HepG2 (cell line): Measurements from ENCODE around the gene TIMP3. TPM values are rescaled to one million over a fixed set of nuclear protein-coding genes. Genes with fewer than 3 reads are reported as not detected.
A peak's percentile ranks its signal among the peaks of the same experiment; 100 is the strongest.

Experiments
- ATAC-seq: fragments of 200-7000 bp; cut with Tn5 transposase; 3 replicates; pipeline ENCODE4 v1.9.1; 2020; ENCODE audit warnings: mild to moderate bottlenecking, moderate library complexity
- BruUV-seq: library from RNA; stranded (reverse); fragments of 400-500 nt; replicated peaks from 2 replicates; lab custom pipeline; 2021; lab: Mats Ljungman, UMichigan
- CTCF ChIA-PET: fragments of 300-600 bp; formaldehyde crosslinking; extraction: SDS; loops from one replicate; lab custom pipeline; 2021; ENCODE audit warnings: low total read pairs, inconsistent platforms, low intra/inter-chr PET ratio; lab: Yijun Ruan, JAX
- POLR2A ChIA-PET: fragments of 350-600 bp; sonication (Branson Sonifier 250); formaldehyde crosslinking; loops from one replicate; lab custom pipeline; 2020; ENCODE audit warnings: antibody characterized with exemption, inconsistent platforms; lab: Yijun Ruan, JAX
- DNase-seq: peaks from one replicate; pipeline ENCODE4 v3.0.0-alpha.2; 2015; ENCODE audit warnings: low spot score
- FAIRE-seq: peaks from 3 replicates; lab custom pipeline; 2011; peaks lifted over from hg19 to GRCh38; lab: Jason Lieb, UNC
- H2AFZ ChIP-seq: one replicate; pipeline ENCODE4 v1.6.1; 2011; ENCODE audit warnings: low read length, inconsistent platforms
- H3K27ac ChIP-seq: fragments of 300-600 bp; 3 replicates; pipeline ENCODE4 v1.8.0; 2011; ENCODE audit warnings: mixed run types, mild to moderate bottlenecking, mixed read lengths, low read length, inconsistent platforms; ENCODE audit not compliant: insufficient read depth; ENCODE audit errors: extremely low read length
- H3K27me3 ChIP-seq, 2 experiments: fragments of 200-600 bp in 1 of 2; 2 replicates in 1 of 2; 3 replicates in 1 of 2; pipeline versions ENCODE4 v1.6.0 to v1.8.0; 2011; ENCODE audit warnings: low read length in 2 of 2, mild to moderate bottlenecking in 2 of 2, moderate library complexity in 2 of 2, inconsistent platforms in 1 of 2; ENCODE audit not compliant: insufficient read depth in 2 of 2, control insufficient read depth in 1 of 2
- H3K36me3 ChIP-seq, 2 experiments: fragments of 200-600 bp in 1 of 2; replicated peaks in 1 of 2; 2 replicates in 1 of 2; 3 replicates in 1 of 2; pipeline versions ENCODE4 v1.5.1 to v1.8.0; 2011; ENCODE audit warnings: low read length in 2 of 2, inconsistent platforms in 1 of 2; ENCODE audit not compliant: insufficient read depth in 2 of 2, control insufficient read depth in 1 of 2
- H3K4me1 ChIP-seq: 2 replicates; pipeline ENCODE4 v1.5.1; 2012; ENCODE audit warnings: low read length, inconsistent platforms; ENCODE audit not compliant: insufficient read depth
- H3K4me2 ChIP-seq: 2 replicates; pipeline ENCODE4 v1.6.0; 2011; ENCODE audit warnings: low read depth, low read length, inconsistent platforms
- H3K4me3 ChIP-seq, 3 experiments: fragments of 200-600 bp in 1 of 3; sonication (generic), shearing (Covaris generic) in 1 of 3; replicated peaks in 1 of 3; 2 replicates each; pipeline ENCODE4 v1.5.1; 2011 to 2016; ENCODE audit warnings: low read length in 3 of 3, inconsistent platforms in 2 of 3, low read depth in 2 of 3, mild to moderate bottlenecking in 2 of 3, control low read depth in 1 of 3, mixed read lengths in 1 of 3; ENCODE audit not compliant: insufficient read depth in 1 of 3
- H3K79me2 ChIP-seq: one replicate; pipeline ENCODE4 v1.6.1; 2011; ENCODE audit warnings: low read length, inconsistent platforms; ENCODE audit not compliant: insufficient read depth
- H3K9ac ChIP-seq: 2 replicates; pipeline ENCODE4 v1.6.0; 2011; ENCODE audit warnings: mild to moderate bottlenecking, low read depth, low read length, inconsistent platforms; ENCODE audit not compliant: insufficient read depth
- H3K9me3 ChIP-seq: 2 replicates; pipeline ENCODE4 v1.5.1; 2012; ENCODE audit warnings: mild to moderate bottlenecking, low read length
- H4K20me1 ChIP-seq: 2 replicates; pipeline ENCODE4 v1.6.0; 2011; ENCODE audit warnings: inconsistent platforms, mild to moderate bottlenecking, low read length, moderate library complexity; ENCODE audit not compliant: insufficient read depth
- MXD1 ChIP-seq: sonication (generic); formaldehyde crosslinking; IDR thresholded peaks from 2 replicates; pipeline ENCODE4 v1.4.0; 2020; ENCODE audit warnings: mild to moderate bottlenecking, missing genetic modification reagents
- PRDM15 ChIP-seq: sonication (generic); formaldehyde crosslinking; IDR thresholded peaks from 2 replicates; pipeline ENCODE4 v1.4.0; 2020; ENCODE audit warnings: missing genetic modification reagents
- SNRNP70 ChIP-seq: fragments of 200-400 bp; formaldehyde crosslinking; IDR thresholded peaks from 2 replicates; pipeline ENCODE4 v1.6.1; 2017; ENCODE audit warnings: mild to moderate bottlenecking, low read depth, low read length, moderate library complexity
- YY1 ChIP-seq: IDR thresholded peaks from 2 replicates; pipeline ENCODE4 v1.6.1; 2011; ENCODE audit warnings: low read length, low read depth, moderate library complexity, mild to moderate bottlenecking; ENCODE audit not compliant: insufficient read depth, insufficient replicate concordance
- ZFP90 ChIP-seq: sonication (generic); formaldehyde crosslinking; IDR thresholded peaks from 2 replicates; pipeline ENCODE4 v1.8.0; 2022; ENCODE audit warnings: missing genetic modification reagents, mild to moderate bottlenecking, inconsistent platforms, borderline replicate concordance
- ZNF501 ChIP-seq: sonication (generic); formaldehyde crosslinking; IDR thresholded peaks from 2 replicates; pipeline ENCODE4 v1.5.1; 2020; ENCODE audit warnings: mild to moderate bottlenecking, moderate library complexity, missing genetic modification reagents
- ZNF709 ChIP-seq: sonication (generic); formaldehyde crosslinking; IDR thresholded peaks from 2 replicates; pipeline ENCODE4 v1.5.0; 2020; ENCODE audit warnings: mild to moderate bottlenecking, missing genetic modification reagents
- WGBS: methylation state at CpG from one replicate; pipeline ENCODE4 v1.1.6; 2017; ENCODE audit warnings: low lambda C conversion rate; 5-methylcytosine and 5-hydroxymethylcytosine counted together
- in situ Hi-C: cut with HindIII; loops from 2 replicates; pipeline ENCODE4 v1.10.0; 2017; ENCODE audit warnings: low pct_unique_long_range_greater_than_20kb; ENCODE audit not compliant: extremely low pct_ligation_motif_present
- intact Hi-C: fragments of 100-400 bp; cut with micrococcal nuclease; formaldehyde crosslinking; loops from one replicate; pipeline ENCODE4 v1.10.0; 2022; ENCODE audit not compliant: unreplicated experiment
- polyA plus RNA-seq, 8 experiments: library from polyadenylated mRNA; depleted of rRNA in 3 of 8; stranded (reverse) in 7 of 8; unstranded in 1 of 8; fragments of >200 nt; fragmentation: Illumina TruSeq in 4 of 8; extraction: Trizol in 4 of 8; gene quantifications; 2 replicates each; pipeline versions ENCODE4 v1.2.1 to v1.2.3, GENCODE V29; 2011 to 2016; ENCODE audit warnings: low read depth in 4 of 8, missing spikeins in 1 of 8, mixed read lengths in 1 of 8; ENCODE audit not compliant: insufficient read depth in 1 of 8
- total RNA-seq, 5 experiments: library from RNA; depleted of rRNA; stranded (reverse); fragments of >200 nt; fragmentation: Illumina TruSeq; extraction: Trizol; gene quantifications; 2 replicates each; pipeline ENCODE4 v1.2.3, GENCODE V29; 2016; ENCODE audit warnings: low read depth in 1 of 5
- TF ChIP-seq, protein P1 (sequence below): sonication (generic); formaldehyde crosslinking; IDR thresholded peaks from 2 replicates; pipeline ENCODE4 v1.5.1; 2020; ENCODE audit warnings: missing genetic modification reagents, mild to moderate bottlenecking, borderline replicate concordance
- TF ChIP-seq, protein P2 (sequence below): IDR thresholded peaks from 2 replicates; pipeline ENCODE4 v1.4.0; 2020; ENCODE audit warnings: mild to moderate bottlenecking, missing genetic modification reagents

The TIMP3 gene
- total and polyA plus RNA-seq, 2 of the 13 experiments (the other 11 are each of a cell fraction or from before 2014, with no cell fraction given), result 57.3 to 86.6 TPM

DNA sequence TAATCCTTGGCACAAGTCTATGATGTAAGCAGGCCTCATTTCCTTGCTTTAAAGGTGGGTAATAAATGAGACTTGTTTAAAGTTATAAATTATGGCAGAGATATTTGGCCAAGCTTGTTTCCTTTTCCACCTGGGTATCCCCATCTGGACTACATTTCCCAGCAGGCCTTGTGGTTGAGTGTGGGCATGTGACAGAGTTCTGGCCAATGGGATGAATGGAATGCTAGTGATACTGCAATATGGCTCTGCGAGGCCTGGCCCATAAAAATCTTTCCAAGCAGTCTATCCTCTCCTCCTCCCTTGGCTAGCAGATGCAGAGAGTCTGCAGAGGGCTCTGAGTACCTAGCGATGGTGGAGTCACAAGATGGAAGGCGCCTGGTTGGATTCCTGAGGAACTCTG is 102.5 kb downstream of the TIMP3 start (continued):
- TF ChIP-seq MXD1 (CRISPR knock-in tag) (no peak), ZFP90 (CRISPR knock-in tag) (no peak), YY1 (peak; percentile 45)
- TF ChIP-seq, protein P1, sequence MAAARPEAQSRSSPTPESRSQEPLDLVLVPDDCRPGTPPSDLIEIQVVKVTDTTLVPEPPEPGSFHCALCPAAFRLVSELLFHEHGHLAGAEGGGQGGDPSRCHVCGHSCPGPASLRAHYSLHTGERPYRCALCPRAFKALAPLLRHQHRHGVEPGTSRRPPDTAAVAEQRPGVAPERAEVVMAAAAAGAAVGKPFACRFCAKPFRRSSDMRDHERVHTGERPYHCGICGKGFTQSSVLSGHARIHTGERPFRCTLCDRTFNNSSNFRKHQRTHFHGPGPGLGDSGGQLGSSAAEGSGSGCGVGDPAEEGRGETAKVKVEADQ (CRISPR knock-in tag), result no peak

- no peak overlapping the region for H2AFZ ChIP-seq
- H3K4me3 ChIP-seq, result no peak overlapping the region
- H4K20me1 ChIP-seq, result no peaks in the 10 kb centered on the region
- ChIA-PET POLR2A (no interaction called here), CTCF (no interaction called here)
- DNase-seq, result no peak
- no peak for ATAC-seq
- BruUV-seq, result no TSS peak
- no peaks in the 10 kb centered on the region for H3K36me3 ChIP-seq
- 42% methylated on average over 2 of the region's 3 CpGs for WGBS
- FAIRE-seq, result no peak
- intact Hi-C loops, result no loop called here
- H3K27me3 ChIP-seq, result no peaks in the 10 kb centered on the region
- in situ Hi-C loops, result no loop called here
- H3K79me2 ChIP-seq, result no peaks in the 10 kb centered on the region
- H3K4me2 ChIP-seq, result no peak overlapping the region
- H3K9ac ChIP-seq, result no peak overlapping the region
- TF ChIP-seq ZNF501 (CRISPR knock-in tag) (no peak), PRDM15 (CRISPR knock-in tag) (no peak), SNRNP70 (no peak), ZNF709 (CRISPR knock-in tag) (no peak)
- TF ChIP-seq, protein P2, sequence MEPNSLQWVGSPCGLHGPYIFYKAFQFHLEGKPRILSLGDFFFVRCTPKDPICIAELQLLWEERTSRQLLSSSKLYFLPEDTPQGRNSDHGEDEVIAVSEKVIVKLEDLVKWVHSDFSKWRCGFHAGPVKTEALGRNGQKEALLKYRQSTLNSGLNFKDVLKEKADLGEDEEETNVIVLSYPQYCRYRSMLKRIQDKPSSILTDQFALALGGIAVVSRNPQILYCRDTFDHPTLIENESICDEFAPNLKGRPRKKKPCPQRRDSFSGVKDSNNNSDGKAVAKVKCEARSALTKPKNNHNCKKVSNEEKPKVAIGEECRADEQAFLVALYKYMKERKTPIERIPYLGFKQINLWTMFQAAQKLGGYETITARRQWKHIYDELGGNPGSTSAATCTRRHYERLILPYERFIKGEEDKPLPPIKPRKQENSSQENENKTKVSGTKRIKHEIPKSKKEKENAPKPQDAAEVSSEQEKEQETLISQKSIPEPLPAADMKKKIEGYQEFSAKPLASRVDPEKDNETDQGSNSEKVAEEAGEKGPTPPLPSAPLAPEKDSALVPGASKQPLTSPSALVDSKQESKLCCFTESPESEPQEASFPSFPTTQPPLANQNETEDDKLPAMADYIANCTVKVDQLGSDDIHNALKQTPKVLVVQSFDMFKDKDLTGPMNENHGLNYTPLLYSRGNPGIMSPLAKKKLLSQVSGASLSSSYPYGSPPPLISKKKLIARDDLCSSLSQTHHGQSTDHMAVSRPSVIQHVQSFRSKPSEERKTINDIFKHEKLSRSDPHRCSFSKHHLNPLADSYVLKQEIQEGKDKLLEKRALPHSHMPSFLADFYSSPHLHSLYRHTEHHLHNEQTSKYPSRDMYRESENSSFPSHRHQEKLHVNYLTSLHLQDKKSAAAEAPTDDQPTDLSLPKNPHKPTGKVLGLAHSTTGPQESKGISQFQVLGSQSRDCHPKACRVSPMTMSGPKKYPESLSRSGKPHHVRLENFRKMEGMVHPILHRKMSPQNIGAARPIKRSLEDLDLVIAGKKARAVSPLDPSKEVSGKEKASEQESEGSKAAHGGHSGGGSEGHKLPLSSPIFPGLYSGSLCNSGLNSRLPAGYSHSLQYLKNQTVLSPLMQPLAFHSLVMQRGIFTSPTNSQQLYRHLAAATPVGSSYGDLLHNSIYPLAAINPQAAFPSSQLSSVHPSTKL (CRISPR knock-in tag), result no peak
- no peak overlapping the region for H3K27ac ChIP-seq
- H3K9me3 ChIP-seq, result no peaks in the 10 kb centered on the region
- H3K4me1 ChIP-seq, result no peaks in the 10 kb centered on the region
Measured at GRCh38 chr22:32905400-32905799, 103.9 kb downstream of the TIMP3 start.
